GM23338 (cell line): ENCODE measurements around the gene FOXN1. TPM values are rescaled to one million over a fixed set of nuclear protein-coding genes. Genes with fewer than 3 reads are reported as not detected.

Experiments used
- ATAC-seq: fragments of 200-7000 bp; cut with Tn5 transposase; 3 replicates; pipeline ENCODE4 v1.9.1; 2020
- DNase-seq: peaks from one replicate; pipeline ENCODE4 v3.0.0-alpha.2; 2015; ENCODE audit warnings: low spot score
- H2AFZ ChIP-seq: fragments of 200-600 bp; sonication (generic); 2 replicates; pipeline ENCODE4 v1.8.0; 2016; ENCODE audit warnings: antibody characterized with exemption, mild to moderate bottlenecking, moderate library complexity
- H3F3A ChIP-seq: fragments of 200-600 bp; sonication (generic); replicated peaks from 2 replicates; pipeline ENCODE4 v1.8.0; 2017; ENCODE audit warnings: antibody characterized with exemption, mixed run types, low read depth
- H3K27ac ChIP-seq: fragments of 200-600 bp; sonication (generic); 2 replicates; pipeline ENCODE4 v1.6.1; 2016; ENCODE audit warnings: low read depth
- H3K27me3 ChIP-seq: fragments of 200-600 bp; sonication (generic); 2 replicates; pipeline ENCODE4 v1.8.0; 2016; ENCODE audit warnings: mild to moderate bottlenecking, mixed run types, moderate library complexity; ENCODE audit not compliant: insufficient read depth
- H3K36me3 ChIP-seq: fragments of 200-600 bp; sonication (generic); 2 replicates; pipeline ENCODE4 v1.8.0; 2016; ENCODE audit warnings: mild to moderate bottlenecking; ENCODE audit not compliant: insufficient read depth
- H3K4me1 ChIP-seq: fragments of 200-600 bp; sonication (generic); 2 replicates; pipeline ENCODE4 v1.8.0; 2016; ENCODE audit warnings: mild to moderate bottlenecking, moderate library complexity; ENCODE audit not compliant: insufficient read depth
- H3K4me2 ChIP-seq: fragments of 200-600 bp; sonication (generic); 2 replicates; pipeline ENCODE4 v1.7.1; 2017; ENCODE audit warnings: mixed run types
- H3K4me3 ChIP-seq: fragments of 200-600 bp; sonication (generic); 2 replicates; pipeline ENCODE4 v1.6.1; 2016; ENCODE audit warnings: mixed run types
- H3K79me2 ChIP-seq: fragments of 200-600 bp; sonication (generic); replicated peaks from 2 replicates; pipeline ENCODE4 v1.8.0; 2017; ENCODE audit warnings: mild to moderate bottlenecking; ENCODE audit not compliant: insufficient read depth
- H3K9me2 ChIP-seq: fragments of 200-600 bp; sonication (generic); 2 replicates; pipeline ENCODE4 v1.8.0; 2017; ENCODE audit not compliant: insufficient read depth
- H4K20me1 ChIP-seq: fragments of 200-600 bp; sonication (generic); replicated peaks from 2 replicates; pipeline ENCODE4 v1.8.0; 2017; ENCODE audit warnings: mild to moderate bottlenecking; ENCODE audit not compliant: insufficient read depth
- H3K27ac Mint-ChIP-seq: 2 replicates; pipeline ENCODE4 v1.8.0; 2020; ENCODE audit warnings: inconsistent platforms, mild to moderate bottlenecking, moderate library complexity, mixed read lengths
- H3K27me3 Mint-ChIP-seq: 3 replicates; pipeline ENCODE4 v1.8.0; 2022; ENCODE audit warnings: low read depth, mild to moderate bottlenecking, moderate library complexity, mixed read lengths, inconsistent platforms; ENCODE audit not compliant: insufficient read depth, poor library complexity
- H3K36me3 Mint-ChIP-seq: 3 replicates; pipeline ENCODE4 v1.8.0; 2021; ENCODE audit warnings: low read depth, mild to moderate bottlenecking, inconsistent platforms, moderate library complexity, mixed read lengths
- H3K4me1 Mint-ChIP-seq: 3 replicates; pipeline ENCODE4 v1.8.0; 2020; ENCODE audit warnings: mild to moderate bottlenecking, inconsistent platforms, mixed read lengths
- H3K4me3 Mint-ChIP-seq: 3 replicates; pipeline ENCODE4 v1.8.0; 2021; ENCODE audit warnings: moderate library complexity, mild to moderate bottlenecking, inconsistent platforms, mixed read lengths
- H3K9me3 Mint-ChIP-seq: 3 replicates; pipeline ENCODE4 v1.8.0; 2020; ENCODE audit warnings: moderate library complexity, mild to moderate bottlenecking, inconsistent platforms, mixed read lengths
- CREB1 ChIP-seq: fragments of 250-450 bp; sonication (Bioruptor Pico); IDR thresholded peaks from 2 replicates; pipeline ENCODE4 v1.5.0; 2020; ENCODE audit warnings: low read depth, mild to moderate bottlenecking, moderate library complexity
- CTCF ChIP-seq, 2 experiments: fragments of 200-600 bp in 1 of 2; sonication (generic) in 1 of 2; conservative IDR thresholded peaks; 2 replicates each; pipeline versions ENCODE4 v1.5.1 to v1.6.1; 2016 to 2017; ENCODE audit warnings: antibody characterized with exemption in 2 of 2, low read depth in 2 of 2, mild to moderate bottlenecking in 2 of 2, moderate library complexity in 1 of 2
- ETS1 ChIP-seq: IDR thresholded peaks from 2 replicates; pipeline ENCODE4 v1.6.1; 2016; ENCODE audit warnings: antibody characterized with exemption
- EZH2 ChIP-seq: fragments of 200-600 bp; sonication (generic); IDR thresholded peaks from one replicate; pipeline ENCODE4 v1.8.0; 2017; ENCODE audit warnings: antibody characterized with exemption, mild to moderate bottlenecking, low read depth; ENCODE audit not compliant: unreplicated experiment
- EZH2phosphoT487 ChIP-seq: fragments of 200-600 bp; sonication (generic); IDR thresholded peaks from one replicate; pipeline ENCODE4 v1.8.1; 2018; ENCODE audit warnings: antibody characterized with exemption; ENCODE audit not compliant: unreplicated experiment
- JUNB ChIP-seq: IDR thresholded peaks from one replicate; pipeline ENCODE4 v1.6.1; 2016; ENCODE audit warnings: antibody characterized with exemption; ENCODE audit not compliant: unreplicated experiment
- NANOG ChIP-seq: IDR thresholded peaks from 2 replicates; pipeline ENCODE4 v1.6.1; 2016; ENCODE audit warnings: antibody characterized with exemption, borderline replicate concordance
- POLR2AphosphoS5 ChIP-seq: IDR thresholded peaks from 2 replicates; pipeline ENCODE4 v1.6.1; 2016; ENCODE audit warnings: antibody characterized with exemption, low read depth
- REST ChIP-seq: IDR thresholded peaks from one replicate; pipeline ENCODE4 v1.6.1; 2018; ENCODE audit warnings: antibody characterized with exemption; ENCODE audit not compliant: unreplicated experiment
- STAT1 ChIP-seq: IDR thresholded peaks from one replicate; pipeline ENCODE4 v1.6.1; 2016; ENCODE audit warnings: antibody characterized with exemption; ENCODE audit not compliant: unreplicated experiment
- ZNF114 ChIP-seq: fragments of 250-450 bp; sonication (Bioruptor Pico); IDR thresholded peaks from 2 replicates; pipeline ENCODE4 v1.5.0; 2020; ENCODE audit warnings: mild to moderate bottlenecking, moderate library complexity
- ZNF331 ChIP-seq: fragments of 250-450 bp; sonication (Bioruptor Pico); IDR thresholded peaks from 2 replicates; pipeline ENCODE4 v1.5.0; 2020; ENCODE audit warnings: low read depth, mild to moderate bottlenecking, moderate library complexity
- ZNF462 ChIP-seq: fragments of 250-450 bp; sonication (Bioruptor Pico); IDR thresholded peaks from 2 replicates; pipeline ENCODE4 v1.5.0; 2020; ENCODE audit warnings: mild to moderate bottlenecking, moderate library complexity
- polyA plus RNA-seq: library from polyadenylated mRNA; unstranded; fragments of >200 nt; fragmentation: Nextera tagmentation; extraction: Ambion mirVana; gene quantifications from 2 replicates; pipeline ENCODE4 v1.2.1, GENCODE V29; 2016
- total RNA-seq: library from RNA; depleted of rRNA; stranded (reverse); fragments of >200 nt; shearing (Covaris generic); gene quantifications from 2 replicates; pipeline ENCODE4 v1.2.3, GENCODE V29; 2014

Gene FOXN1
- total and polyA plus RNA-seq, 2 experiments from 2014 or later = not detected

GRCh38 chr17:28551421-28552175, 45.5 kb downstream of the FOXN1 start:
- Mint-ChIP-seq H3K27me3 (peaks cover 18% of the 10 kb centered on the region), H3K4me3 (peak overlapping the region; percentile 91), H3K4me1 (peaks cover 24% of the 10 kb centered on the region), H3K27ac (no peak overlapping the region), H3K36me3 (peaks cover 23% of the 10 kb centered on the region), H3K9me3 (no peaks in the 10 kb centered on the region; the same call in 2 of the 3 replicates)
- Histone ChIP-seq H3K9me2 (no peaks in the 10 kb centered on the region), H2AFZ (no peak overlapping the region), H3K36me3 (peaks cover 15% of the 10 kb centered on the region; the same call in 1 of the 2 replicates), H3K4me3 (peak overlapping the region; percentile 92), H3K27me3 (no peaks in the 10 kb centered on the region), H3F3A (no peaks in the 10 kb centered on the region), H3K27ac (no peak overlapping the region), H3K4me1 (peaks cover 15% of the 10 kb centered on the region; the same call in 1 of the 2 replicates), H4K20me1 (no peaks in the 10 kb centered on the region; the same call in 1 of the 2 replicates), H3K4me2 (peak overlapping the region; percentile 94), H3K79me2 (peaks cover 8% of the 10 kb centered on the region)
- ATAC-seq (peak; percentile 15), DNase-seq (no peak)
- TF ChIP-seq ZNF462 (CRISPR knock-in tag) (no peak), ZNF114 (no peak), NANOG (no peak), JUNB (no peak), REST (no peak), STAT1 (no peak), CREB1 (CRISPR knock-in tag) (no peak), ETS1 (no peak), EZH2phosphoT487 (no peak), EZH2 (no peak), POLR2AphosphoS5 (no peak), CTCF (conservative IDR thresholded peaks at IDR 0.05; ENCODE audit: low read depth in 2 of 2) (no peak), ZNF331 (CRISPR knock-in tag) (no peak)
